Measurements from ENCODE around the gene CMIP. TPM values are rescaled to one million over a fixed set of nuclear protein-coding genes. Genes with fewer than 3 reads are reported as not detected.
"Not testable (repeated sequence)": the region's sequence is repeated elsewhere in the genome, so short reads cannot be mapped to it uniquely, and the experiment has no call there.

CMIP gene
- total RNA-seq, 1 donor from 2014 or later: 19.1 TPM

DNA sequence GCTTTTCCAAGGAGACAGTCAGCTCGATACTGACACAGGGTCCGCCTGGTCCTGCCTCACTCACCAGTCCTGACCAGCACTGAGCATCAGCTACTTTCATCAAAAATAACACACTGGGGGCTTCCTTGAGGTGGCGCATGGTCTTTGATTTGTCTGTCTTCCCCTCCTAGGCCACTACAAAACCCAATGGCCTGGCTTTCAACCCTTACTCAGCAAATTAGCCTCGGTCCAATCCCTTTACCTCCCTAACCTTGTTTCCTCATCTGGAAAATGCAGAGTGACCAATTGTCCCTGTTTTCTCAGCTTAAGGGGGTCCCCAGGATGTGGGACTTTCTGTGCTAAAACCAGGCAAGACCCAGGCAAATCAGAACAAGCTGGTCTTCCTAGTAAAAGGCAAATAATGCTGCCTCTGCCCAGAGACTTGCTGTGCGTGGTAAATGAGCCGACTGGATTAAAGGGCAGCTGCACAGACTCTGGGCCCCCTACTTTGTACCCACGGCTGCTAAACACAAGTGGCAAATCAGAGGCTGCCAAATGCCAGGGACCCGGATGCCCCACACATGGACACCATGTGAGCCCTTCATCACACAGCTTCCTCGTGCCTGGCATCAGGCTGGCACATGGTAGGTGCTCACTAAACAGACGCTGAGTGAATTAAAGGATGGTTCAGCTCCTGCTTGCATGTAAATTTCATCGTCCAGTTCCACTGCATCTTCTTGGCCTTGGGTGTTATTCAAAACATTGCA, 31.2 kb upstream of the CMIP start:
- no peak for DNase-seq (ENCODE audit: low read depth)
- H3K4me3 ChIP-seq (ENCODE audit: low read depth, low read length): no peak overlapping the region
- TF ChIP-seq, protein P1, sequence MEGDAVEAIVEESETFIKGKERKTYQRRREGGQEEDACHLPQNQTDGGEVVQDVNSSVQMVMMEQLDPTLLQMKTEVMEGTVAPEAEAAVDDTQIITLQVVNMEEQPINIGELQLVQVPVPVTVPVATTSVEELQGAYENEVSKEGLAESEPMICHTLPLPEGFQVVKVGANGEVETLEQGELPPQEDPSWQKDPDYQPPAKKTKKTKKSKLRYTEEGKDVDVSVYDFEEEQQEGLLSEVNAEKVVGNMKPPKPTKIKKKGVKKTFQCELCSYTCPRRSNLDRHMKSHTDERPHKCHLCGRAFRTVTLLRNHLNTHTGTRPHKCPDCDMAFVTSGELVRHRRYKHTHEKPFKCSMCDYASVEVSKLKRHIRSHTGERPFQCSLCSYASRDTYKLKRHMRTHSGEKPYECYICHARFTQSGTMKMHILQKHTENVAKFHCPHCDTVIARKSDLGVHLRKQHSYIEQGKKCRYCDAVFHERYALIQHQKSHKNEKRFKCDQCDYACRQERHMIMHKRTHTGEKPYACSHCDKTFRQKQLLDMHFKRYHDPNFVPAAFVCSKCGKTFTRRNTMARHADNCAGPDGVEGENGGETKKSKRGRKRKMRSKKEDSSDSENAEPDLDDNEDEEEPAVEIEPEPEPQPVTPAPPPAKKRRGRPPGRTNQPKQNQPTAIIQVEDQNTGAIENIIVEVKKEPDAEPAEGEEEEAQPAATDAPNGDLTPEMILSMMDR (conservative IDR thresholded peaks at IDR 0.05; ENCODE audit: low read depth, low read length): no peak

DNA sequence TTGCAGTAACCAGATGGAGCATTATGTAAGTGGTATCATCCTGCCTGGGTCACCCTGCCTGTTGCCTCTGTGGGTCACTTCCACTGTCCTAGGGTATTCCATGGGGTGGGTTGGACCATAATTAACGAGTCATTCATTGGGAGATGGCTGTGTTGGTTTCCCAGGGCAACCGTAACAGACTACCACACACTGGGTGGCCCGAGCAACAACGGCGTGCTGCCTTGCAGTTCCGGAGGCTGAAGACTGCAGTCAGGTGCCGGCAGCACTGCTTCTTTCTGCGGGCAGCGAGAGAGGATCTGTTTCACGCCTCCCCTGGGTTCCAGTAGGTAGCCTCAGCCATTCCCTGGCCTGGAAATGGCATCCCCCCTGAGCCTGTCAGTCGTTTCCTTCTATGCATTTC, 28.9 kb upstream of the CMIP start:
- no peak for DNase-seq (ENCODE audit: low read depth)
- TF ChIP-seq, protein P1 (conservative IDR thresholded peaks at IDR 0.05; ENCODE audit: low read depth, low read length): no peak
- H3K4me3 ChIP-seq (ENCODE audit: low read depth, low read length): no peak overlapping the region

DNA sequence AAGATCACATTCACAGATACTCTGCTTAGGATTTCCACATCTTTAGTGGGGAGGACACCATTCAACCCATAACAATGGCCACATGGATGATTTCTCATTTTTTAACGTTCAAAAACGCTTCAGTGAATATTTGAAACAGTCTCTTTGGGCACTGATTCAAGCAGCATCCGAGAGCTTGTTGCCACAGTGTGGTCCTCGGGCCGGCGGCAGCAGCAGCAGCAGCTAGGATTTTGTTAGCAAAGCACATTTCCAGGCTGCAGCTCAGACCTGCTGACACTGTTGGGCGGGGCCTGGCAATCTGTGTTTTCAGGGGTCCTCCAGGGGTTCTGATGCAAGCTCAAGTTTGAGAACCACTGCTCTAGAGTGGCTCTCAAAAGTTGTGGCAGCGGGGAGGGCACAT, 27.9 kb upstream of the CMIP start:
- DNase-seq (ENCODE audit: low read depth): no peak
- TF ChIP-seq, protein P1 (conservative IDR thresholded peaks at IDR 0.05; ENCODE audit: low read depth, low read length): no peak
- no peak overlapping the region for H3K4me3 ChIP-seq (ENCODE audit: low read depth, low read length)

DNA sequence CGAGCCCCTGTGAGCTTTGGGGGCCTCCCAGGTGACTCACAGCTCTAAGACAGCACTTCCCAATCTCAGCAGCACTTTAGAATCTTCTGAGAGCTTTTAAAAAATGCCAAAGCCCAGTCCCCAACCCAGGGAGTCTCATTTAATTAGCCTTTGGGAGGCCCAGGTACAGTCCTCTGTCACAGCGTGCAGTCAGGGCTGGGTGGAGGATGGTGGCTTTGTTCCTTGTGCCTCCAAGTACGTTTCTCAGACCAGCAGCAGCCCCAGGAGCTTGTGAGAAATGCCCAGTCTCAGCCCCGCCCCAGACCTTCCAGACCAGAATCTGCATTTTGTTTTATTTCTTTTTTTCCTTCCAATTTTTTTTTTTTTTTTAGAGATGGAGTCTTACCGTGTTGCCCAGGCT, 27.4 kb upstream of the CMIP start:
- TF ChIP-seq, protein P1 (conservative IDR thresholded peaks at IDR 0.05; ENCODE audit: low read depth, low read length): no peak
- DNase-seq (ENCODE audit: low read depth): no peak
- no peak overlapping the region for H3K4me3 ChIP-seq (ENCODE audit: low read depth, low read length)

DNA sequence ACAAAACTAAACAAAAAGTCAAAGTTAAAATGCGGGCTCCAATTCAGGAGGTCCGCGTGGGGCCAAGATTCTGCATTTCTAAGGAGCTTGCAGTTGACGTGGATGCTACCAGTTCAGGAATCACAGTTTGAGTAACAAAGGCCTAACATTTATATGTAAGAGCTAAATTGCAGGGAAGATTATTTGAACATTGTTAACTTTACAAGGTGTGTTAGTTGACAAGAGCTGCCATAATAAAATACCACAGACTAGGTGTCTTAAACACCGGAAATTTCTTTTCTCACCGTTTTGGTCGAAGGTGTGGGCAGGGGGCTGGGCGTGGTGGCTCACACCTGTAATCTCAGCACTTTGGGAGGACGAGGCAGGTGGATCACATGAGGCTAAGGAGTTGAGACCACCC, 24.8 kb upstream of the CMIP start:
- TF ChIP-seq, protein P1 (conservative IDR thresholded peaks at IDR 0.05; ENCODE audit: low read depth, low read length): no peak
- no peak for DNase-seq (ENCODE audit: low read depth)
- no peak overlapping the region for H3K4me3 ChIP-seq (ENCODE audit: low read depth, low read length)

DNA sequence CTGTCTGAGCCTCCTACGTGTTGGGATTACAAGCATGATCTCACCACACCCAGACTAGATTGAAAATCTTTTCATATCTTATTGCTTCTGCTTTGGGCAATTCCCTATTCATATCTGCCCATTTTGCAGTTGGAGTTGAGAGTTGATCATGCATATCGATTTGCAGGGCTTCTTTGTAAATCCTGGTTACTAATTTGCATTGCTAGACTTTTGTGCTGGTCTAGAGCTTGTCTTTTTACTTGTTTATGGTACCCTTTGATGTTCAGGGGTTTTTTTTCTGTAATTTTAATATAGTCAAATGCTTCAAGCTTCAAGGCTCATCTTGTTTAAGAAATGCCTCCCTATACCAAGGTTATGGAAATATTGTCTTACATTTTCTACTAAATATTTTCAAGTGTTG, 23.5 kb upstream of the CMIP start:
- H3K4me3 ChIP-seq (ENCODE audit: low read depth, low read length): no peak overlapping the region
- TF ChIP-seq, protein P1 (conservative IDR thresholded peaks at IDR 0.05; ENCODE audit: low read depth, low read length): no peak
- DNase-seq (ENCODE audit: low read depth): no peak

DNA sequence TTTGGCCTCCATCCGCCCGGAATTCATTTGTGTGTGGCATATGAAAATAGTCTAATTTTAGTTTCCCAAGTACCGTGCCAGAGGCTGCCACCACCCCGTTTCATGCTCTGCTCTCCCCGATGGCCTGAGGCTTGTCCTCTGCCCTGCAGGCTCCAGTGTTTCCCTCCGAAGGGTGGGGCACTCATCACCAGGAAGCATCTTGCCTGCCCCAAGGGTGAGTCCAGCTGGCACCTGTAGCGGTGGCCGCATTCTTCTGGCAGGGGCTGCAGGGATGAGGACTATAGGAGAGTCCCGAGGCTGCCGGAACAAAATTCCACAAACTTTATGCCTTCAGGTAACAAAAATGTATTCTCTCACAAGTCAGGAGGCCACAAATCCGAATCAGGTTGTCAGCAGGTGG, 23.1 kb upstream of the CMIP start:
- DNase-seq (ENCODE audit: low read depth): no peak
- TF ChIP-seq, protein P1 (conservative IDR thresholded peaks at IDR 0.05; ENCODE audit: low read depth, low read length): no peak
- H3K4me3 ChIP-seq (ENCODE audit: low read depth, low read length): no peak overlapping the region

DNA sequence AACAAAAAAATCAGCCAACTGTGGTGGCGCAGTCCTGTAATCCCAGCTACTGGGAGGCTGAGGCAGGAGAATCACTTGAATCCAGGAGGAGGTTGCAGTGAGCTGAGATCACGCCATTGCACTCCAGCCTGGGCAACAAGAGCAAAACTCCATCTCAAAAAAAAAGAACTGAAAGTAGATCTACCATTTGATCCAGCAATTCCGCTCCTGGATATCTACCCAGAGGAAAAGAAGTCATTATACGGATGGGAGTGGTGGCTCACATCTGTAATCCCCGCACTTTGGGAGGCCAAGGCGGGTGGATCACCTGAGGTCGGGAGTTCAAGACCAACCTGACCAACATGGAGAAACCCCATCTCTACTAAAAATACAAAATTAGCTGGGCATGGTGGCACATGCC, 22.5 kb upstream of the CMIP start:
- not testable (repeated sequence) for H3K4me3 ChIP-seq (ENCODE audit: low read depth, low read length); DNase-seq (ENCODE audit: low read depth)
